ENCODE data around the gene SNX17. TPM values are rescaled to one million over a fixed set of nuclear protein-coding genes. Genes with fewer than 3 reads are reported as not detected.

SNX17 gene
- total and polyA plus RNA-seq, 2 donors (not counting 3 experiments of a cell fraction or from before 2014, with no cell fraction given): 103 to 130 TPM

DNA sequence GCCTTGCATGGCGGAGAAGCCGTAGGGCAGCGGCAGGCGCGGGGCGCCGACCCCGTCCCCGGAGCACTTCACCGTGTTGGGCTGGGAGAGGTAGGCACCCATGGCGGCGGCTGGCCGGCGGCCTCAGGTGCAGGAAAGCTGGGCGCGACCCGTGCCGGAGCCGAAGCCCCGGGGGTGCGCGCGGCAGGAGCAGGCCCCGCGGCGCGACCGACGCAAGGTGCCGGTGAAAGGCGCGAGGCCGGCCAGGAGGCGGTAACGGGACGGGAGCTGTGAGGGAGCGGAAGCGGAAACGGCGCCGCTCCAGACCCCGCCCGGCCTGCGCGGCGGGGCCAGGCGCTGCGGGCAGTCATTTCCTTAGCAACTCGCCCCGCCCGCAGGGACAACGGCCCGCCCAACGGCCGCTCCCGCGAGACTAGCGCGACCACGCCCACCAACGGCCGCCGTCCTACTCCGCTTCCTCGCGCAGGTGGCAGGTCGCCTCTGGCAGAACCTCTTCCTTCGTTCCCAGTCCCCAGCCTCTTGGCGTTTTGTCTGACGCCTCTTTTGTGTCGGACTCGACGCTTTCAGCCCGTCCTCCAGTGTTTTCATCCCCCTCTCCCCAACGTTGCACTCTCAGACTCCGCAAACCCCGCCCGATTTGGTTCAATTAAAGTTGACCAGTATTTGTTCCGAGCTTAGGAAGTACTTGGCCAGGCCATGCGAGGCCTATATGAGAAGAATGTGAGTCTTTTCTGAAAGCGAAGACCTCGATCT, 39.1 kb downstream of the SNX17 start, which contains the start of gene PPM1G:
Gene PPM1G, minus strand, starts transcription at position 271 of the 753 bp plus-strand sequence. Its CDS starts 169 bp downstream, at position 102.
- TF ChIP-seq POLR2AphosphoS5 (IDR thresholded peaks at IDR 0.05; ENCODE audit: insufficient read depth, low read depth, low read length) (peak; percentile 99), EZH2 (IDR thresholded peaks at IDR 0.05; ENCODE audit: borderline replicate concordance, low read depth, low read length, severe bottlenecking) (no peak), POLR2A (IDR thresholded peaks at IDR 0.05; ENCODE audit: low read depth, low read length) (peak; percentile 98), MYC (IDR thresholded peaks at IDR 0.05; ENCODE audit: low read depth, low read length) (no peak)
- TF ChIP-seq, protein P1, sequence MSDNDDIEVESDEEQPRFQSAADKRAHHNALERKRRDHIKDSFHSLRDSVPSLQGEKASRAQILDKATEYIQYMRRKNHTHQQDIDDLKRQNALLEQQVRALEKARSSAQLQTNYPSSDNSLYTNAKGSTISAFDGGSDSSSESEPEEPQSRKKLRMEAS (IDR thresholded peaks at IDR 0.05; ENCODE audit: insufficient read depth, insufficient read length): peak; percentile 1
- FAIRE-seq: peak; percentile 90
- Histone ChIP-seq H3K4me1 (ENCODE audit: control insufficient read depth, extremely low read depth, insufficient read depth, low read length) (peaks cover 20% of the 10 kb centered on the region), H3K4me3 (replicated peaks in 1 of 3; ENCODE audit: insufficient read depth in 1 of 3, low read depth in 1 of 3, low read length in 3 of 3) (peak within 1 kb of the TSS; percentile 71 to 90 (median 84)), H3K9me1 (replicated peaks; ENCODE audit: control insufficient read depth, extremely low read depth, insufficient read depth, low read length) (no peaks in the 10 kb centered on the region), H3K27me3 (ENCODE audit: control insufficient read depth in 2 of 2, insufficient read depth in 2 of 2, low read length in 2 of 2) (peaks cover 1 to 5% of the 10 kb centered on the region in 2 experiments), H4K20me1 (replicated peaks; ENCODE audit: control insufficient read depth, extremely low read depth, insufficient read depth, low read length) (peaks cover 2% of the 10 kb centered on the region), H2AFZ (ENCODE audit: low read depth, low read length) (peak within 1 kb of the TSS; percentile 99), H3K4me2 (ENCODE audit: insufficient read depth, low read length) (peak within 1 kb of the TSS; percentile 99), H3K9me3 (replicated peaks; ENCODE audit: control insufficient read depth, insufficient read depth, low read length) (no peaks in the 10 kb centered on the region), H3K36me3 (ENCODE audit: control insufficient read depth in 2 of 2, extremely low read depth in 1 of 2, insufficient read depth in 2 of 2, low read length in 2 of 2) (peaks cover 0 to 6% of the 10 kb centered on the region in 2 experiments), H3K79me2 (ENCODE audit: control insufficient read depth, insufficient read depth, low read length) (peaks cover 47% of the 10 kb centered on the region), H3K9ac (replicated peaks; ENCODE audit: extremely low read depth, insufficient read depth, low read length) (peak within 1 kb of the TSS; percentile 85), H3K27ac (ENCODE audit: insufficient read depth, low read depth, low read length) (peak within 1 kb of the TSS; percentile 73)
- TSS peak; percentile 92 for BruUV-seq (replicated peaks)
- intact Hi-C loops (cut with micrococcal nuclease) (loop anchor here (1.0 to 5.0 kb wide), 4 partner anchors 19 to 220 kb away; partner anchors contain the start of genes CCDC121, GPN1, IFT172 and NRBP1), dilution Hi-C loops (cut with MboI; ENCODE audit: extremely low pct_ligation_motif_present, low sequenced_read_pairs) (no loop called here)
- ChIA-PET POLR2A (interaction anchor here (0.7 to 2.9 kb wide), 2 partner anchors 19 to 54 kb away, joined by 4 to 18 read pairs; partner anchors contain the start of gene NRBP1), CTCF (interaction anchor here (0.7 to 4.3 kb wide), 12 partner anchors 9 to 273 kb away, joined by 3 to 75 read pairs (median 3); partner anchors contain the start of genes GTF3C2, NRBP1, SLC4A1AP and SUPT7L)
- peak; percentile 97 for DNase-seq (ENCODE audit: low read depth, low spot score)
